Left ventricle myocardium inferior (tissue), 1 donor: ENCODE measurements around the gene SMG6. TPM values are rescaled to one million over a fixed set of nuclear protein-coding genes. Genes with fewer than 3 reads are reported as not detected.

Source experiments
- DNase-seq: peaks from one replicate; pipeline ENCODE4 v3.0.0-alpha.2; 2020
- H3K27ac ChIP-seq: fragments of 200-600 bp; replicated peaks from 2 replicates; pipeline ENCODE4 v1.8.0; 2021
- H3K27me3 ChIP-seq: fragments of 200-600 bp; 2 replicates; pipeline ENCODE4 v1.8.0; 2021; ENCODE audit warnings: low read depth
- H3K36me3 ChIP-seq: fragments of 200-600 bp; 2 replicates; pipeline ENCODE4 v1.8.0; 2021
- H3K4me1 ChIP-seq: fragments of 200-600 bp; 2 replicates; pipeline ENCODE4 v1.8.0; 2021
- H3K4me3 ChIP-seq: fragments of 200-600 bp; 2 replicates; pipeline ENCODE4 v1.8.0; 2021; ENCODE audit warnings: mild to moderate bottlenecking, moderate library complexity
- H3K9me3 ChIP-seq: fragments of 200-600 bp; replicated peaks from 2 replicates; pipeline ENCODE4 v1.8.0; 2021
- CTCF ChIP-seq: fragments of 200-600 bp; IDR thresholded peaks from 2 replicates; pipeline ENCODE4 v1.8.0; 2021; ENCODE audit warnings: antibody characterized with exemption, mild to moderate bottlenecking, borderline replicate concordance
- intact Hi-C: fragments of 100-400 bp; cut with micrococcal nuclease; formaldehyde crosslinking; loops from one replicate; pipeline ENCODE4 v1.11.0; 2022
- total RNA-seq: library from RNA; stranded (reverse); fragmentation: NEBNext Ultra II Directional; extraction: Animal tissue kit (Norgen Biotek cat#: 25700); gene quantifications from one replicate; pipeline ENCODE4 v1.2.1, GENCODE V29; 2021
- donor health status: DM: no; HTN: yes; CAD: no; lungs with severe emphysema.

Gene SMG6
- total RNA-seq, 1 donor from 2014 or later, result 22.1 TPM

- H3K4me3 ChIP-seq, result no peak overlapping the region
Measured at GRCh38 chr17:2020721-2021120, 282.9 kb downstream of the SMG6 start.

GRCh38 chr17:2019723-2020122, 283.9 kb downstream of the SMG6 start:
- Histone ChIP-seq H3K4me3 (no peak overlapping the region), H3K27ac (no peak overlapping the region), H3K9me3 (no peaks in the 10 kb centered on the region), H3K27me3 (peaks cover 21% of the 10 kb centered on the region), H3K4me1 (peaks cover 35% of the 10 kb centered on the region), H3K36me3 (no peaks in the 10 kb centered on the region)
- no peak for TF ChIP-seq CTCF
- intact Hi-C loops, result loop anchor here (10.0 kb wide), 1 partner anchor 105 kb away; no protein-coding TSS in a partner anchor
- no peak for DNase-seq

More at GRCh38 chr17:2020721-2021120, 282.9 kb downstream of the SMG6 start:
- Histone ChIP-seq H3K9me3 (no peaks in the 10 kb centered on the region), H3K36me3 (no peaks in the 10 kb centered on the region), H3K27ac (peak overlapping the region; percentile 45), H3K4me1 (peaks cover 37% of the 10 kb centered on the region), H3K27me3 (peaks cover 31% of the 10 kb centered on the region)
- intact Hi-C loops, result loop anchor here (10.0 kb wide), 1 partner anchor 106 kb away; no protein-coding TSS in a partner anchor
- TF ChIP-seq CTCF, result no peak
- DNase-seq, result no peak

GRCh38 chr17:2018716-2019510, 284.7 kb downstream of the SMG6 start:
- Histone ChIP-seq H3K36me3 (no peaks in the 10 kb centered on the region), H3K9me3 (no peaks in the 10 kb centered on the region), H3K4me3 (no peak overlapping the region), H3K4me1 (peaks cover 33% of the 10 kb centered on the region), H3K27me3 (peaks cover 13% of the 10 kb centered on the region), H3K27ac (no peak overlapping the region)
- no peak for DNase-seq
- intact Hi-C loops, result no loop called here
- no peak for TF ChIP-seq CTCF

GRCh38 chr17:2017274-2017941, 286.2 kb downstream of the SMG6 start:
- no peak overlapping the region for H3K27ac ChIP-seq
- peaks cover 6% of the 10 kb centered on the region for H3K27me3 ChIP-seq
- no peak for TF ChIP-seq CTCF
- no peaks in the 10 kb centered on the region for H3K9me3 ChIP-seq
- intact Hi-C loops, result no loop called here
- H3K36me3 ChIP-seq, result no peaks in the 10 kb centered on the region
- DNase-seq, result no peak
- H3K4me3 ChIP-seq, result no peak overlapping the region
- peaks cover 24% of the 10 kb centered on the region for H3K4me1 ChIP-seq

- no peak overlapping the region for H3K27ac ChIP-seq
- peaks cover 32% of the 10 kb centered on the region for H3K4me1 ChIP-seq
- H3K36me3 ChIP-seq, result no peaks in the 10 kb centered on the region
- intact Hi-C loops, result no loop called here
- H3K9me3 ChIP-seq, result no peaks in the 10 kb centered on the region
- no peak for DNase-seq
- H3K4me3 ChIP-seq, result no peak overlapping the region
- H3K27me3 ChIP-seq, result peaks cover 5% of the 10 kb centered on the region
- no peak for TF ChIP-seq CTCF
Measured at GRCh38 chr17:2016494-2016893, 287.1 kb downstream of the SMG6 start.
